ENCODE measurements around the gene DISC1.

DNA sequence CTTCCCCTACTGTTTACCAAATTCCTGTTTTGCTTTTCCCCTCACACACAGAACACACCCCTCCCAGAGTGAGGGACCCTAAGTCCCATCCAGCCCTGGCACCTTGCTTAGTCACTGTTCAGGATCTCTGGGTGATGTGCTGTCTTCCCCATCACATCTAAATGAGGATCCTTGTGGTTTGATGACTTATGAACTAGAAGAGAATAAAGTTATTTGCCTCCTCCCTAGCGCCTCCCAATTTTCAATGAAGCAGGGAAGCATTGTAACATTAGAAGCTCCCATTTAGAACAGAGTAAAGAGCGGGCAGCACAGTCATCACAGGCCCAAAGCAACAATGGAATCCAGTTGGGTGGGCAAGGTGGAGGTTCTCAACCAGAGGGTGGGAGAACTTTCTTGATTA is 27.0 kb downstream of the DISC1 start:
- TF ChIP-seq POLR2AphosphoS5 (IDR thresholded peaks at IDR 0.05; ENCODE audit: low read depth), result no peak
- TF ChIP-seq CTCF (IDR thresholded peaks at IDR 0.05; ENCODE audit: insufficient read depth, low read length), result no peak
- TF ChIP-seq REST (IDR thresholded peaks at IDR 0.05; ENCODE audit: insufficient replicate concordance, low read depth), result no peak

Data from HL-60 (cell line).